GF-D8 (cell line): Measurements from ENCODE around the gene DNAJC15.

Source experiments
- DNase-seq: peaks from one replicate; lab custom pipeline; 2025; lab: John Stamatoyannopoulos, UW

The DNAJC15 gene

GRCh38 chr13:43127827-43128226, 104.4 kb downstream of the DNAJC15 start:
- DNase-seq: no peak

- DNase-seq: no peak
Observed at GRCh38 chr13:43128504-43128961, 105.1 kb downstream of the DNAJC15 start.

GRCh38 chr13:43129066-43129465, 105.7 kb downstream of the DNAJC15 start:
- no peak for DNase-seq

GRCh38 chr13:43129511-43130110, 106.2 kb downstream of the DNAJC15 start:
- no peak for DNase-seq

- DNase-seq: no peak
Observed at GRCh38 chr13:43132257-43132656, 108.9 kb downstream of the DNAJC15 start.

GRCh38 chr13:43132911-43133310, 109.5 kb downstream of the DNAJC15 start:
- no peak for DNase-seq

- no peak for DNase-seq
Observed at GRCh38 chr13:43133792-43134191, 110.4 kb downstream of the DNAJC15 start.

GRCh38 chr13:43134868-43135267, 111.5 kb downstream of the DNAJC15 start:
- DNase-seq: no peak

- DNase-seq: no peak
Observed at GRCh38 chr13:43135516-43135915, 112.1 kb downstream of the DNAJC15 start.

- DNase-seq: no peak
Observed at GRCh38 chr13:43136920-43137575, 113.7 kb downstream of the DNAJC15 start.

- no peak for DNase-seq
Observed at GRCh38 chr13:43139211-43139610, 115.8 kb downstream of the DNAJC15 start.

- DNase-seq: no peak
Observed at GRCh38 chr13:43139921-43140320, 116.5 kb downstream of the DNAJC15 start.

GRCh38 chr13:43140985-43141384, 117.6 kb downstream of the DNAJC15 start:
- no peak for DNase-seq

- no peak for DNase-seq
Observed at GRCh38 chr13:43141685-43142084, 118.3 kb downstream of the DNAJC15 start.

GRCh38 chr13:43143591-43143990, 120.2 kb downstream of the DNAJC15 start:
- no peak for DNase-seq

- no peak for DNase-seq
Observed at GRCh38 chr13:43145534-43146196, 122.3 kb downstream of the DNAJC15 start.

GRCh38 chr13:43146400-43146799, 123.0 kb downstream of the DNAJC15 start:
- DNase-seq: no peak

- DNase-seq: no peak
Observed at GRCh38 chr13:43150369-43151207, 127.2 kb downstream of the DNAJC15 start.

- no peak for DNase-seq
Observed at GRCh38 chr13:43153436-43154090, 130.2 kb downstream of the DNAJC15 start.

- DNase-seq: no peak
Observed at GRCh38 chr13:43154156-43154651, 130.8 kb downstream of the DNAJC15 start.

- DNase-seq: no peak
Observed at GRCh38 chr13:43154839-43155238, 131.5 kb downstream of the DNAJC15 start.

GRCh38 chr13:43156916-43157315, 133.5 kb downstream of the DNAJC15 start:
- DNase-seq: no peak
